Spleen (tissue), 13 donors: ENCODE data around the gene TOP2B. TPM values are rescaled to one million over a fixed set of nuclear protein-coding genes. Genes with fewer than 3 reads are reported as not detected.

ENCODE experiments used
- DNase-seq: peaks from one replicate; pipeline ENCODE4 v3.0.0-alpha.2; 2020
- H3K27ac ChIP-seq, 8 donors: fragments of 200-600 bp; sonication (generic) in 7 of 8; 1 replicate in 4 of 8; 2 replicates in 4 of 8; pipeline versions ENCODE4 v1.5.0 to v1.8.0; 2016 to 2021; ENCODE audit warnings: inconsistent platforms in 4 of 8, mild to moderate bottlenecking in 4 of 8, moderate library complexity in 1 of 8
- H3K27me3 ChIP-seq, 7 donors: fragments of 200-600 bp; sonication (generic) in 6 of 7; replicated peaks in 1 of 7; 1 replicate in 4 of 7; 2 replicates in 3 of 7; pipeline versions ENCODE4 v1.5.0 to v1.8.0; 2016 to 2021; ENCODE audit warnings: inconsistent platforms in 3 of 7, mild to moderate bottlenecking in 1 of 7
- H3K36me3 ChIP-seq, 6 donors: fragments of 200-600 bp; sonication (generic) in 5 of 6; 1 replicate in 4 of 6; 2 replicates in 2 of 6; pipeline versions ENCODE4 v1.5.0 to v1.8.0; 2016 to 2021; ENCODE audit warnings: inconsistent platforms in 2 of 6
- H3K4me1 ChIP-seq, 6 donors: fragments of 200-600 bp; sonication (generic) in 5 of 6; 1 replicate in 3 of 6; 2 replicates in 3 of 6; pipeline versions ENCODE4 v1.5.0 to v1.8.0; 2016 to 2021; ENCODE audit warnings: inconsistent platforms in 3 of 6
- H3K4me3 ChIP-seq, 8 donors: fragments of 200-600 bp; sonication (generic) in 7 of 8; 1 replicate in 4 of 8; 2 replicates in 4 of 8; pipeline versions ENCODE4 v1.5.0 to v1.8.0; 2016 to 2021; ENCODE audit warnings: inconsistent platforms in 4 of 8, mild to moderate bottlenecking in 4 of 8, moderate library complexity in 2 of 8
- H3K9me3 ChIP-seq, 8 donors: fragments of 200-600 bp; sonication (generic) in 7 of 8; 1 replicate in 4 of 8; 2 replicates in 4 of 8; pipeline versions ENCODE4 v1.5.0 to v1.8.0; 2016 to 2021; ENCODE audit warnings: inconsistent platforms in 4 of 8
- POLR2A ChIP-seq, 3 donors: fragments of 450-650 bp; IDR thresholded peaks; one replicate each; pipeline ENCODE4 v1.5.1; 2017; ENCODE audit warnings: antibody characterized with exemption in 3 of 3, mild to moderate bottlenecking in 1 of 3
- POLR2AphosphoS5 ChIP-seq, 3 donors: sonication (generic); formaldehyde crosslinking; IDR thresholded peaks; one replicate each; pipeline ENCODE4 v1.5.1; 2017; ENCODE audit warnings: antibody characterized with exemption in 3 of 3
- WGBS, 5 donors: extraction: QIAGEN DNeasy Blood & Tissue Kit in 3 of 5; methylation state at CpG; one replicate each; pipeline versions ENCODE4 v1.1.5 to v1.1.7; 2013 to 2018; 5-methylcytosine and 5-hydroxymethylcytosine counted together
- intact Hi-C: fragments of 100-400 bp; cut with DNase I; formaldehyde crosslinking; loops from one replicate; pipeline ENCODE4 v1.15.0; 2023; ENCODE audit warnings: low total_unique reads
- long read RNA-seq, 2 donors: transcript quantifications; one replicate each; lab custom pipeline, GENCODE V29; 2026
- polyA plus RNA-seq, 3 donors: library from polyadenylated mRNA; stranded (reverse); fragments of 200-250 nt; gene quantifications; one replicate each; pipeline ENCODE4 v1.2.1, GENCODE V29; 2013
- total RNA-seq, 7 donors: library from RNA; depleted of rRNA in 3 of 7; stranded (reverse); fragments of >200 nt in 3 of 7; fragmentation: NEBNext Ultra II Directional in 4 of 7; extraction: Animal tissue kit (Norgen Biotek cat#: 25700) in 4 of 7; gene quantifications; one replicate each; pipeline versions ENCODE4 v1.1.0 to v1.2.1, GENCODE V29; 2016 to 2021
- TF ChIP-seq, protein P1 (sequence below), 11 experiments: fragments of 200-600 bp in 7 of 11; fragments of 450-650 bp in 4 of 11; sonication (generic) in 4 of 11; IDR thresholded peaks in 8 of 11; conservative IDR thresholded peaks in 3 of 11; 1 replicate in 7 of 11; 2 replicates in 4 of 11; pipeline versions ENCODE4 v1.4.0 to v1.8.0; 2016 to 2021; ENCODE audit warnings: antibody characterized with exemption in 11 of 11, inconsistent platforms in 4 of 11, mild to moderate bottlenecking in 1 of 11
- donor health status: healthy with polysubstance abuse.
- donor health status: DM: no; HTN: no; CAD: no; lungs with moderate emphysema.
- donor health status: DM: no; HTN: no; CAD: no.
- donor health status: Bipolar disorder and iron deficiency.
- donor health status: healthy.
- donor health status: DM: no; HTN: no; CAD: no.
- donor health status: DM: yes; HTN: yes; CAD: no.

The TOP2B gene, protein sequence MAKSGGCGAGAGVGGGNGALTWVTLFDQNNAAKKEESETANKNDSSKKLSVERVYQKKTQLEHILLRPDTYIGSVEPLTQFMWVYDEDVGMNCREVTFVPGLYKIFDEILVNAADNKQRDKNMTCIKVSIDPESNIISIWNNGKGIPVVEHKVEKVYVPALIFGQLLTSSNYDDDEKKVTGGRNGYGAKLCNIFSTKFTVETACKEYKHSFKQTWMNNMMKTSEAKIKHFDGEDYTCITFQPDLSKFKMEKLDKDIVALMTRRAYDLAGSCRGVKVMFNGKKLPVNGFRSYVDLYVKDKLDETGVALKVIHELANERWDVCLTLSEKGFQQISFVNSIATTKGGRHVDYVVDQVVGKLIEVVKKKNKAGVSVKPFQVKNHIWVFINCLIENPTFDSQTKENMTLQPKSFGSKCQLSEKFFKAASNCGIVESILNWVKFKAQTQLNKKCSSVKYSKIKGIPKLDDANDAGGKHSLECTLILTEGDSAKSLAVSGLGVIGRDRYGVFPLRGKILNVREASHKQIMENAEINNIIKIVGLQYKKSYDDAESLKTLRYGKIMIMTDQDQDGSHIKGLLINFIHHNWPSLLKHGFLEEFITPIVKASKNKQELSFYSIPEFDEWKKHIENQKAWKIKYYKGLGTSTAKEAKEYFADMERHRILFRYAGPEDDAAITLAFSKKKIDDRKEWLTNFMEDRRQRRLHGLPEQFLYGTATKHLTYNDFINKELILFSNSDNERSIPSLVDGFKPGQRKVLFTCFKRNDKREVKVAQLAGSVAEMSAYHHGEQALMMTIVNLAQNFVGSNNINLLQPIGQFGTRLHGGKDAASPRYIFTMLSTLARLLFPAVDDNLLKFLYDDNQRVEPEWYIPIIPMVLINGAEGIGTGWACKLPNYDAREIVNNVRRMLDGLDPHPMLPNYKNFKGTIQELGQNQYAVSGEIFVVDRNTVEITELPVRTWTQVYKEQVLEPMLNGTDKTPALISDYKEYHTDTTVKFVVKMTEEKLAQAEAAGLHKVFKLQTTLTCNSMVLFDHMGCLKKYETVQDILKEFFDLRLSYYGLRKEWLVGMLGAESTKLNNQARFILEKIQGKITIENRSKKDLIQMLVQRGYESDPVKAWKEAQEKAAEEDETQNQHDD (N-terminal part only)
- total RNA-seq (100 to 1,000 TPM; 113 to 135 (median 120) TPM), polyA plus RNA-seq (10 to 100 TPM; 56.2 to 67.5 (median 64.9) TPM)
- long read RNA-seq, donor 1, full-length matches to known transcripts: 3 of 8 reads
- long read RNA-seq, donor 1, partial matches to known transcripts: 5 of 8 reads
- long read RNA-seq, donor 1, other reads (novel, unspliced or antisense): 0 of 8 reads
- long read RNA-seq, donor 2, full-length matches to known transcripts: 1 of 1 reads
- long read RNA-seq, donor 2, partial matches to known transcripts: 0 of 1 reads
- long read RNA-seq, donor 2, other reads (novel, unspliced or antisense): 0 of 1 reads

DNA sequence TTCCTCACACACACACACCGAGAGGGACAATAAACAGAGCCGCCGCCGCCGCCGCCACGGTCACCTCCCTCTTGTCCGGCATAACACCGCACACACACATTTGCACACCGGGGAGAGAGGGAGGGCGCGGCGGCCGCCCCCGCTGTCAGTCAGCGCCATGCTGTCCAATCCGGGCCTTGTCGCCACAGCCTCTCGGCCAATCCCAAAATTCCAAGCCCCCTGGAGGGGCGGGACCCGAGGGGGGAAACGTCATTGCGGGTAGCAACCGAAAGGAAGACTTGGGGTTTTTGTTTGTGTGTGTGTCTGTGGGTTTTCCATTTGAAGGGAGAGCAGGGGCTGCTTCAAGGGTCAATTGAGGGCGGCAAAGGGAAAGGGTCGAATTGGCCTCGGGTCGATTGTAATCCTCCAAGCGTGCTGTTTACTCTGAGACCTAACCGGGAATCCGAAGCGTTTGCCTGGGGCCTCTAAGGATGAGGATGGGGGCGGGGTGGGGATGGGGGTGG, at the start of gene TOP2B:
Gene TOP2B, minus strand, starts transcription at position 96 of the 503 bp plus-strand sequence. CDS start 610 bp downstream, outside the sequence.
- 0 to 1% (median 1%) methylated on average over 27 to 33 of the region's 33 CpGs for WGBS, 5 donors
- H3K4me3 ChIP-seq: peak within 1 kb of the TSS; percentile 65 to 86 (median 80)
- peak within 1 kb of the TSS; percentile 93 to 99 (median 98) for H3K27ac ChIP-seq
- TF ChIP-seq POLR2A (IDR thresholded peaks at IDR 0.05): peak in 2 of 3 donors; percentile 56 to 89
- TF ChIP-seq, protein P1, sequence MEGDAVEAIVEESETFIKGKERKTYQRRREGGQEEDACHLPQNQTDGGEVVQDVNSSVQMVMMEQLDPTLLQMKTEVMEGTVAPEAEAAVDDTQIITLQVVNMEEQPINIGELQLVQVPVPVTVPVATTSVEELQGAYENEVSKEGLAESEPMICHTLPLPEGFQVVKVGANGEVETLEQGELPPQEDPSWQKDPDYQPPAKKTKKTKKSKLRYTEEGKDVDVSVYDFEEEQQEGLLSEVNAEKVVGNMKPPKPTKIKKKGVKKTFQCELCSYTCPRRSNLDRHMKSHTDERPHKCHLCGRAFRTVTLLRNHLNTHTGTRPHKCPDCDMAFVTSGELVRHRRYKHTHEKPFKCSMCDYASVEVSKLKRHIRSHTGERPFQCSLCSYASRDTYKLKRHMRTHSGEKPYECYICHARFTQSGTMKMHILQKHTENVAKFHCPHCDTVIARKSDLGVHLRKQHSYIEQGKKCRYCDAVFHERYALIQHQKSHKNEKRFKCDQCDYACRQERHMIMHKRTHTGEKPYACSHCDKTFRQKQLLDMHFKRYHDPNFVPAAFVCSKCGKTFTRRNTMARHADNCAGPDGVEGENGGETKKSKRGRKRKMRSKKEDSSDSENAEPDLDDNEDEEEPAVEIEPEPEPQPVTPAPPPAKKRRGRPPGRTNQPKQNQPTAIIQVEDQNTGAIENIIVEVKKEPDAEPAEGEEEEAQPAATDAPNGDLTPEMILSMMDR (IDR thresholded peaks at IDR 0.05 in 8 of 11, conservative IDR thresholded peaks at IDR 0.05 in 3 of 11): peak in 3 of 11 experiments; percentile 10 to 33 (median 16)
- peak; percentile 91 to 97 (median 95) for TF ChIP-seq POLR2AphosphoS5 (IDR thresholded peaks at IDR 0.05)
- H3K9me3 ChIP-seq: no peaks in the 10 kb centered on the region
- peak; percentile 98 for DNase-seq
- H3K27me3 ChIP-seq: no peaks in the 10 kb centered on the region
- peaks cover 34 to 54% (median 49%) of the 10 kb centered on the region in 6 donors for H3K4me1 ChIP-seq
- intact Hi-C loops: loop anchor here (5.0 kb wide), 1 partner anchor 127 kb away; the partner anchor contains the start of gene OXSM
- no peaks in the 10 kb centered on the region for H3K36me3 ChIP-seq

DNA sequence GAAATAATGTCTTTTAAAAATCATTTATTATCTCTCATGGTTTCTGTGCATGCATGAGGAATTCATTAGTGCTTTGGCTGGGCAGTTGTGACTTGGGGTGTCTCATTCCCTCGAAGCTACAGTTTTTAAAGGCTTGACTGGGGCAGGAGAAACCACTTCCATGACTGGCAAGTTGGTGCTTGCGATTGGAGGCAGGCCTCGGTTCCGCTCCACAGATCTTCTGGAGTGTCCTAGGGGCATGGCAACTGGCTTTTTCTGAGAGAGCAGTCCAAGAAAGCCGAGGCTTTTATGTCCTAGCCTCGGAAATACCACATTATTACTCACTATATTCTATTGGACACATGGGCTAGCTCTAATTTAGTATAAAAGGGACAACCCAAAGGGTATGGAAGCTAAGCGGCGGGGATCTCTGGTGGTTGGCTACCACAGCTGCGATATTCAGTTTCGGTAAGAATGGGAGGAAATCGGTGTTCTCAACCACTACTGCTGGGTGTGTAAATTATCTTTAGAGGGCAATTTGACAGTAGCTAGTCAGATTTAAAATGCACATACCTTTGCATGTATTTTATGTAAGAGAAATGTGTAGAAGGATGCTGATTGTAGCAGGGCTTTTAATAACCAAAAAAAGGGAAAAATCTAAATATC, 48.8 kb upstream of the TOP2B start:
- no peaks in the 10 kb centered on the region for H3K4me1 ChIP-seq
- DNase-seq: no peak
- H3K27ac ChIP-seq: no peak overlapping the region
- 87 to 95% (median 91%) methylated on average over 11 of the region's 11 CpGs for WGBS, 5 donors
- no peak overlapping the region for H3K4me3 ChIP-seq
- intact Hi-C loops: no loop called here
- H3K36me3 ChIP-seq: peaks cover 0 to 15% (median 0%) of the 10 kb centered on the region in 6 donors
- H3K27me3 ChIP-seq: no peaks in the 10 kb centered on the region
- peaks cover 0 to 15% (median 0%) of the 10 kb centered on the region in 8 donors for H3K9me3 ChIP-seq
- no peak for TF ChIP-seq POLR2AphosphoS5 (IDR thresholded peaks at IDR 0.05)
- TF ChIP-seq, protein P1 (IDR thresholded peaks at IDR 0.05 in 8 of 11, conservative IDR thresholded peaks at IDR 0.05 in 3 of 11): no peak
- no peak for TF ChIP-seq POLR2A (IDR thresholded peaks at IDR 0.05)

DNA sequence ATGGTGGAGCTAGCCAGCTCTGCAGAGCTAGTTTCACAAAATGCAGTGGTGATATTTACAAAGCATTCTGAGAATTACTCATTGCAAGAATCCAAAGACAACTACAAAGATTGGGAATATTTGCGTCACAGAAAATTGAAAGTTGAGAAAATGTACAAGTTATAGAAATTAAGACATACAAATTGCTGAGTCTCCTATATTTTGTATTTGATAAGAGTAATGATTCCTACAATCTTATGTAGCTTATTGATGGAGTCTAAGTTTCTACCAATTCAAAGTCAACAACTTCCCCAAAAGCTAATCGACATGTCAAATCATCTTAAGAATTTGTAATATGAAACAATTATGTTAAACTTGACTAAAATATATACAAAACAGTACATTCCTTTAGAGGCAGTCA, 46.4 kb upstream of the TOP2B start:
- 86 to 98% (median 91%) methylated on average over 2 of the region's 2 CpGs for WGBS, 5 donors
- no peak for DNase-seq
- TF ChIP-seq POLR2A (IDR thresholded peaks at IDR 0.05): no peak
- no peak for TF ChIP-seq POLR2AphosphoS5 (IDR thresholded peaks at IDR 0.05)
- TF ChIP-seq, protein P1 (IDR thresholded peaks at IDR 0.05 in 8 of 11, conservative IDR thresholded peaks at IDR 0.05 in 3 of 11): no peak
- Histone ChIP-seq H3K4me1 (no peaks in the 10 kb centered on the region), H3K4me3 (no peak overlapping the region), H3K27me3 (peaks cover 0 to 5% (median 0%) of the 10 kb centered on the region in 7 donors), H3K9me3 (peaks cover 0 to 2% (median 0%) of the 10 kb centered on the region in 8 donors), H3K27ac (no peak overlapping the region), H3K36me3 (no peaks in the 10 kb centered on the region)
- intact Hi-C loops: no loop called here
